ENCODE measurements around the gene HEBP2. TPM values are rescaled to one million over a fixed set of nuclear protein-coding genes. Genes with fewer than 3 reads are reported as not detected.
A peak's percentile ranks its signal among the peaks of the same experiment; 100 is the strongest.

Gene HEBP2
- total RNA-seq, 1 donor from 2014 or later: 26.2 TPM

DNA sequence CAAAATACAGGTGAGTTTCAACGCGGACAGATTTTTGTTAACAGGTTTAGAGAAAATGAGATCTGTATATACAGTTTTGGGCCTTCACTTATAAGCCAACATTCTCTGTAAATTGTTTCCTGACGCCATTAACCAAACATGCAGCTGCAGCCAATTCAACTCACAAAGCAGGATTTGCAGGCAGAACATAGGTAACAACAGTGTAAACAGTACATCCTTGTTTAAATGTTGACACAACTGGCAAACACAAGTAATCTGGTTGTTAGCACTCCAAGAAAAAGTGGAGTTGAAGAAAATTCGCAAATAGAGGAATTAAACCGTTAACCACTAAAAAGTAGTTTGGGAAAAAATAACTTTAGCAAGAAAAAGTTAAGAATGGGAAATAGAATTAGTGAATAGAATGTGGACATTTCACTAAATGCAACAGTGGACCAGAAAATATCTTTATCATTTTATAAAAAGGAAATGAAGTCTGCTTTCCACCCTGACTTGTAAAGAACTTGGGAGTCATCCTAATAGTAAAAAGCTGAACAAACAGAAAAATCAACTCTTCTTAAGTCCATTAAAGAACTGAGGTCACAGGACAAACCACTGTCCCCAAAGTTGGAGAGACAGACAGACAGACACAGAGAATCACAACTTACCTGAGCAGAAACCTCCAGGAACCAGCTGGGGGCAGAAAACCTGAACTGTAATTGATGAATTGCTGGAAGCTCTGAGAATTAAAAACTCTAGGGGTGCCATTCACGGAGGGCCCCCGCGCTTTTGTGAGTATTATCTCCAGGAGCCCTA lies 16.2 kb upstream of the HEBP2 start:
- POLR2A ChIA-PET: no interaction called here
- DNase-seq (no peak), ATAC-seq (ENCODE audit: low read depth) (no peak)
- CTCF ChIA-PET: no interaction called here
- TF ChIP-seq, protein P1, sequence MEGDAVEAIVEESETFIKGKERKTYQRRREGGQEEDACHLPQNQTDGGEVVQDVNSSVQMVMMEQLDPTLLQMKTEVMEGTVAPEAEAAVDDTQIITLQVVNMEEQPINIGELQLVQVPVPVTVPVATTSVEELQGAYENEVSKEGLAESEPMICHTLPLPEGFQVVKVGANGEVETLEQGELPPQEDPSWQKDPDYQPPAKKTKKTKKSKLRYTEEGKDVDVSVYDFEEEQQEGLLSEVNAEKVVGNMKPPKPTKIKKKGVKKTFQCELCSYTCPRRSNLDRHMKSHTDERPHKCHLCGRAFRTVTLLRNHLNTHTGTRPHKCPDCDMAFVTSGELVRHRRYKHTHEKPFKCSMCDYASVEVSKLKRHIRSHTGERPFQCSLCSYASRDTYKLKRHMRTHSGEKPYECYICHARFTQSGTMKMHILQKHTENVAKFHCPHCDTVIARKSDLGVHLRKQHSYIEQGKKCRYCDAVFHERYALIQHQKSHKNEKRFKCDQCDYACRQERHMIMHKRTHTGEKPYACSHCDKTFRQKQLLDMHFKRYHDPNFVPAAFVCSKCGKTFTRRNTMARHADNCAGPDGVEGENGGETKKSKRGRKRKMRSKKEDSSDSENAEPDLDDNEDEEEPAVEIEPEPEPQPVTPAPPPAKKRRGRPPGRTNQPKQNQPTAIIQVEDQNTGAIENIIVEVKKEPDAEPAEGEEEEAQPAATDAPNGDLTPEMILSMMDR (IDR thresholded peaks at IDR 0.05): no peak
- Mint-ChIP-seq H3K4me3 (no peak overlapping the region), H3K4me1 (no peaks in the 10 kb centered on the region), H3K9me3 (no peaks in the 10 kb centered on the region), H3K27ac (no peak overlapping the region), H3K36me3 (ENCODE audit: low read depth) (no peaks in the 10 kb centered on the region), H3K27me3 (no peaks in the 10 kb centered on the region)
- intact Hi-C loops (cut with micrococcal nuclease): no loop called here

DNA sequence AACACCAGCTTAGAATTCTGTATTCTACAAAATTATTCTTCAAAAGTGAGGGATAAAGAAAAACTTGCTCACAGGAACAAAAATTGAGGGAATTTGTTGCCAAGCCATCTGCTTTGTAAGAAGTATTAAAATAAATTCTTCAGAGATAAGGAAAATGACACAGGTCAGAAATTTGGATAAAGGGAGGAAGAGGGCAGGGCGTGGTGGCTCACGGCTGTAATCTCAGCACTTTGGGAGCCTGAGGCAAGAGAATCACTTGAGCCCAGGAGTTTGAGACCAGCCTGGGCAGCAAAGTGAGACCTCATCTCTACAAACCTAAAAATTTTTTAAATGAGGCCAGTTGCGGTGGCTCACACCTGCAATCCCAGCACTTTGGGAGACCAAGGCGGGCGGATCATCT lies 14.5 kb upstream of the HEBP2 start:
- Mint-ChIP-seq H3K4me1 (peaks cover 10% of the 10 kb centered on the region), H3K27me3 (no peaks in the 10 kb centered on the region), H3K4me3 (no peak overlapping the region), H3K9me3 (no peaks in the 10 kb centered on the region), H3K27ac (no peak overlapping the region), H3K36me3 (ENCODE audit: low read depth) (no peaks in the 10 kb centered on the region)
- TF ChIP-seq, protein P1 (IDR thresholded peaks at IDR 0.05): no peak
- ATAC-seq (ENCODE audit: low read depth): no peak
- ChIA-PET CTCF (no interaction called here), POLR2A (no interaction called here)
- intact Hi-C loops (cut with micrococcal nuclease): no loop called here
- no peak for DNase-seq

DNA sequence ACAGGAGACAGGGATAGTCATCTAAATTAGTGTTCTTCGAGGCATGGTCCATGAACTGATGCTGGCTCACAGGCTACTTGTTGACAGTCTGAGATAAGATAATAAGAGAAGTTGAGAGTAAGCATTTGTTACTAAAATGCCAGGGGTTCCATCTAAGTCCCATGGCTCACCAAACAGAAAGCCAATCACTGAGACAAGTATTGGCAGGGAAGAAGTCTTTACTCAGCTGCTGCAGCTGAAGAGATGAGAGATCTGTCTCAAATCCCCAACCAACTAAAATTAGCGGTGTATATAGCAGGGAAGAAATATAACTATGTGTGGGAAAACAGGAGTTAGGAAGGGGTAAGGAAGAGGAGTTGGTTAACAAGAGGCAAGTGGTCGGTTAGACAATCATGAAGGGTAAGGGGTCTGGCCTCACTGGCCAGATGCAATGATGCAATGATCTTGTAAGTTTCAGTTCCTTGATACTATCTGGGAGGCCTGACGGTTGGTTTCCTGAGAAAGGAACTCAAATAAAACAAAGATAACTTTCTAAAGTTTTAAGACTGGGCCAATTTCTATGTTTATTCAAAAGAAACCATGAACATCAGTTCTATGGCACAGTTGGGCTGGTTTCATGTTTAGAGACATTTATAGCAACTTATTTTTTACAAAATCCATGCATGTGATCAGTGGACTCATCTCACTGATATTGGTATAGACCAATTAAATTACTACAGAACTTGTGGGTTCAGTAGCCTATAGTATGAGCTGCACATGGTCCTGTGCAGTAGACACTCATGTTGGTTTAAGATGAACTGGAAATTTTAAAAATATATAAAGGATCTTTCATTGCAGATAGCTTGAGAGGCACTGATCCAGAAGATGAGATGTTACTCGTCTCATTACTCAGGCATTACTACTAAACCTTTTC lies 9.9 kb upstream of the HEBP2 start:
- TF ChIP-seq, protein P1 (IDR thresholded peaks at IDR 0.05): no peak
- Mint-ChIP-seq H3K9me3 (no peaks in the 10 kb centered on the region), H3K27ac (peak overlapping the region; percentile 75), H3K4me3 (peak overlapping the region; percentile 0), H3K36me3 (ENCODE audit: low read depth) (no peaks in the 10 kb centered on the region), H3K27me3 (no peaks in the 10 kb centered on the region), H3K4me1 (peaks cover 22% of the 10 kb centered on the region)
- intact Hi-C loops (cut with micrococcal nuclease): loop anchor here (1.0 kb wide), 1 partner anchor 10 kb away; the partner anchor contains the start of gene HEBP2
- ATAC-seq (ENCODE audit: low read depth) (peak; percentile 86), DNase-seq (no peak)
- CTCF ChIA-PET: interaction anchor here (3.8 kb wide), 1 partner anchor 9 kb away, joined by 17 read pairs; the partner anchor contains the start of gene HEBP2
- POLR2A ChIA-PET: interaction anchor here (2.0 kb wide), 1 partner anchor 10 kb away, joined by 17 read pairs; the partner anchor contains the start of gene HEBP2

DNA sequence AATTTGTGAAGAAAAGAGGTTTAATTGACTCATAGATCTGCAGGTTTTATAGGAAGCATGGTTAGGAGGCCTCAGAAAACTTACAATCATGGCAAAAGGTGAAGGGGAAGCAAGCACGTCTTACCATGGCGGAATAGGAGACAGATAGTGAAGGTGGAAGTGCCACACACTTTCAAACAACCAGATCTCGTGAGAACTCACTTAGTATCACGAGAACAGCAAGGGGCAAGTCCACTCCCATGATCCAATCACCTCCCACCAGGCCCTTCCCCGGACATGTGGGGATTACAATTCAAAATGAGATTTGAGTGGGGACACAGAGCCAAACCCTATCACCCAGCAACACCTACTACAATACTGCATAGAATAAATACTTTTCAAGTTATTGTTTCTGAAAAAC lies 7.3 kb upstream of the HEBP2 start:
- intact Hi-C loops (cut with micrococcal nuclease): no loop called here
- ChIA-PET CTCF (no interaction called here), POLR2A (no interaction called here)
- no peaks in the 10 kb centered on the region for H3K27me3 Mint-ChIP-seq
- DNase-seq: no peak
- H3K9me3 Mint-ChIP-seq: no peaks in the 10 kb centered on the region
- no peak overlapping the region for H3K4me3 Mint-ChIP-seq
- H3K36me3 Mint-ChIP-seq (ENCODE audit: low read depth): no peaks in the 10 kb centered on the region
- ATAC-seq (ENCODE audit: low read depth): no peak
- H3K4me1 Mint-ChIP-seq: peaks cover 27% of the 10 kb centered on the region
- H3K27ac Mint-ChIP-seq: no peak overlapping the region
- TF ChIP-seq, protein P1 (IDR thresholded peaks at IDR 0.05): no peak

Measured in activated B cell treated with CpG ODN at 0.5 μM for 24 hours (primary cell).